NCI-H2196 treated with DMSO at 0.1 percent for 48 hours (cell line): ENCODE measurements around the gene FAM184B.
"Not testable (repeated sequence)": the region's sequence is repeated elsewhere in the genome, so short reads cannot be mapped to it uniquely, and the experiment has no call there.

Experiments
- DNase-seq: peaks from one replicate; lab custom pipeline; 2025; ENCODE audit not compliant: unreplicated experiment; lab: John Stamatoyannopoulos, UW

Gene FAM184B

GRCh38 chr4:17688011-17688441, 93.4 kb downstream of the FAM184B start:
- DNase-seq = no peak

DNA sequence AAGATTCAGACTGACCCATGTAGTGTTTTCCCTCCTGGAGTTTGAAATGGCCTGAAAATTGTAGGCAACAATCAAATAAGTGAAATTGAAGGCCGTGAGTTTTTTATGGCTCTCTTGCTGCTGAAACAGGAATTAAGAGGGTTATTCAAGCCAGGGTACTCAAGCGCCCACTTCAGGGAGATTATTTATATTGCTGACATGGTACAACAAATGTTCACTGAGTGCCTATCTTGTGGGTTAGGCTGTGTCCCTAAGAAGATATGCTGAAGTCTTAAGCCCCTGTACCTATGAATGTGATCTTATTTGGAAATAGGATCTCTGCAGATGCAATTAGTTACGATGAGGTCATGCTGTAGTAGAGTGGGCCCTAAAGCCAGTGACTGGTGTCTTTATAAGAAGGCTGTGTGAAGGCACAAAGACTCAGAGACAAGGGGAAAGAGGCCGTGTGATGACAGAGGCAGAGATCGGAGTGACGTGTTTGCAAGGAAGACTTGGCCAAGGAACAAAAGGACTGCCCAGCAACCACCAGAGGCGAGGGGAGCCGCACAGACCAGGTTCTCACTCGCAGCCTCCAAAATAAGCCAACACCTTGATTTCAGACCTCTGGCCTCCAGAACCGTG, 94.1 kb downstream of the FAM184B start:
- no peak for DNase-seq

- DNase-seq = not testable (repeated sequence)
Measured at GRCh38 chr4:17684648-17685047, 96.8 kb downstream of the FAM184B start.

DNA sequence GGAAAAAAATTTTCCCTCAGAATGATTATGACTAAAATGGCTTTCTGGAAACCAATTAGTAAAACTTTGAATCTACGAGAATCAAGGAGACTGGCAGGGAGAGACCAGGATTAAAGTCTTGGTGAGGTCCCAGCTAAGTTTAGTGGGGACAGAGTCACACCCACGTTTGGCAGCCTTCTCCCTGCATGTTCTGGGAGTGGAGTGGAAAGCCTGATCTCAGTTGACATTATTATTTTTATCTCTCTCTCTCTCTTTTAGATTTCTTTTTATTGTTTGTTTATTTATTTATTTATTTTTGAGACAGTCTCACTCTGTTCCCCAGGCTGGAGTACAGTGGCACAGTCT, 99.2 kb downstream of the FAM184B start:
- DNase-seq = no peak

- no peak for DNase-seq
Measured at GRCh38 chr4:17681281-17682221, 99.9 kb downstream of the FAM184B start.

- DNase-seq = no peak
Measured at GRCh38 chr4:17680559-17681280, 100.7 kb downstream of the FAM184B start.

DNA sequence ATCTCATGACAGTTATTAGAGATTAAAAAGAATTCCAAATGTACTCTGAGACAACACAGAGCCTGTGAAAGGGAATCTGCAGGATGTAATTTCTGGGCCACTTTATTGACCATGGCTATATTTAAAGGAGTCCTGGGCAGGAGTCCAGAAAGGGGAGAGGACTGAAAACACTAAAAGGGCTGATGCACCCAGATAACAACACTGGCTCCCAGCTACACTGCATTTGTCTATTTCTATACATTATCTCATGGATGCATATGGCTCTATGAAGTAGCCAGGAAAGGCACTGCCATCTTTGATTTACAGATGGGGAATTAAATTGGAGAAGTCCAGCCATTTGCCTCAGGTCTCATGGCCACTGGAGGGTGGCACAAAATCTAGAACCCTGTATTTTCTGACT, 111.0 kb downstream of the FAM184B start:
- no peak for DNase-seq

DNA sequence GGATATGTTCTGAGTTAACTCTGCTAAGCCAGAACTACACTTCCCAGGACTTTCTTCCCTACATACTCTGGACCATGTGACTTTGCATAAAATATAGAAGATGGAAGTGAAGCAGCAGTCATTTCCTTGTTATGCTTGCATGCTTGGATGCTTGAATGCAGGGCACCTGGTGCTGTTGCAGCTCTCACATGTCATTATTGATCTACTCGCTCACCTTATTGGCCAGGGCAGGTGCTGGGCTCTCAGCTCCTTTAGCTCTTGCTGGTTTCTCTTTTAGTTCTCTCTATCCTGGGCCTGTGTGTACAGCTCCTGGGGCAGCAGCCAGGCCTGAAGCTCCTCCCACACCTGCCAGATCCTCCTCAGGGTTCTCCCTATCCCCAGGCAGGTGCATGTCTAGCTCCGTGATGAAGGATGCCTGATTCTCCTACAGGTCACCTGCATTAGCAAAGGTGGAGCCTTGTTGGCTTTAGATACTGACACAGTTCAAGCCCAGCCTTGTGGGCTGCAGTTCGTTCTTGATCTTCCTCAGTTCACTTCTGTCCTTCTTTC, 113.7 kb downstream of the FAM184B start:
- DNase-seq = peak; percentile 64

- no peak for DNase-seq
Measured at GRCh38 chr4:17667253-17667652, 114.2 kb downstream of the FAM184B start.

DNA sequence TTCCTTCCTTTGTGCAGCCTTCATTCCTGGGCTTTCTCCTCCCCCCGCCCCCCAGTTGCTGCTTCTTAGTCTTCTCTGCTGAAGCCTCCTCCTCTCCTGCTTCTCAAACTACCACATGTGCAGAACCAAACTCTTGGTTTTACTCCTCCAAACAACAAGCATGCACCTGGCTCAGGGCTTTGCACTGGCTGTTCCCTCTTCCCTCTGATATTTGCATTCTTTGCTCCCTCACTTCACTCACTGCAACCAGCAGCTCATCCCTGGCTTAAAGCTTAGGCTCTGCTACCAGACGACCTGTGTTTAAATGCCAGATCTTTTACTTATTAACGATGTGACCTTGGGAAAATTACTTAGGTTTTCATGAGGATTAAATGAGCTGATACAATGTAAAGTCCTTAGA, 115.6 kb downstream of the FAM184B start:
- no peak for DNase-seq

DNA sequence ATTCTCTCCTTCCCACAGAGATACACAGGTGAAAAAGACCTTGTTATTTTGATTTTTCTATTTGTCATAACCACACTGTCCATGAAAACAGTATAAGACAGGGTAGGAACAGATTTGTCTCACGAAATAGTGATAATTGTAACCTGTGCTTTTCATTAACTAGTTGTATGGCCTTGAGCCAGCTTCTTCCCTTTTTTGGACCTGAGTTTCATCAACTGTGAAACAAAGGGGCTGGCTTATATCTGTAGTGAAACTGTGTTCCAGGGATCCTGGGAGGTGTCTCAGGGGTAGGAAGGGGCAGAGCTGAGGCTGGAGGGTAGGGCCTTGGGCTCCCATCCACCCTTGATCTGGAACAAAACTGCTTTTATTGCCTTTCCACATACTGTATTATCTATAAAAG, 116.1 kb downstream of the FAM184B start:
- no peak for DNase-seq

DNA sequence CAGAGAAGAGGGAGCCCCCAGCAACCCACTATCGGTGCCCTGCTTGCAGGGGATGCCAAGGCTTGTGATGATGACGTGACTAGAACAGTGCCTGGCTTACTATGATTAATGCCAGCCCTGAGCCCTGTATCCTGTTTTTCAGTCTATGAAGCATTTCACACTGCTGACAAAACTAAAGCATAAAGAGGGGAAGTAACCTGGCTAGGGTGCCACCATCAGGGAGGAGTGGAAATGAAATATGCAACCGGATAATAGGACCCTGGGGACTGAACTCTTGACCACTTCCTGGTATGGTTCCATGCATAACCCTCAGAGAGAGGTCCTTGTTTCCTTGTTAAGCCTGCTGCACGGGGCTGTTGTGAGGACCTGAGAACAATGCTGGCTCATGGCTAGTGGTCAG, 116.7 kb downstream of the FAM184B start:
- no peak for DNase-seq

- DNase-seq = no peak
Measured at GRCh38 chr4:17662694-17663093, 118.7 kb downstream of the FAM184B start.

- DNase-seq = not testable (repeated sequence)
Measured at GRCh38 chr4:17659196-17659595, 122.2 kb downstream of the FAM184B start.

DNA sequence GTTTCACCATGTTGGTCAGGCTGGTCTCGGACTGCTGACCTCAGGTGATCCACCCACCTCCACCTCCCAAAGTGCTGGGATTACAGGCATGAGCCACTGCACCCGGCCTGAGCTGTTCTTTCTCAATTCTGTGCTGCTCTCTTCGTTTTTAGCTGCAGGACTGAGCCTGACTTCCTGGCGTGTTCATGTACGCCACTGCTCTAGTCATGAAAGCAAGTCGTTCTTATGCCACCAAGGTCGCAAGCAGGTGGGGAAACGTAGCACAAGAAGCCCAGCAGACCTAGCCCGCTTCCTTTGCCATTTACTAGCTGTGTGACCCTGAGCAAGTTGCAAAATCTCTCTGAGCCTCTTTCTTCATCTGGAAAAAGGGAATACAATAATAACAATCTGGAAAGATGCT, 123.6 kb downstream of the FAM184B start:
- no peak for DNase-seq

- DNase-seq = no peak
Measured at GRCh38 chr4:17657090-17657489, 124.3 kb downstream of the FAM184B start.

DNA sequence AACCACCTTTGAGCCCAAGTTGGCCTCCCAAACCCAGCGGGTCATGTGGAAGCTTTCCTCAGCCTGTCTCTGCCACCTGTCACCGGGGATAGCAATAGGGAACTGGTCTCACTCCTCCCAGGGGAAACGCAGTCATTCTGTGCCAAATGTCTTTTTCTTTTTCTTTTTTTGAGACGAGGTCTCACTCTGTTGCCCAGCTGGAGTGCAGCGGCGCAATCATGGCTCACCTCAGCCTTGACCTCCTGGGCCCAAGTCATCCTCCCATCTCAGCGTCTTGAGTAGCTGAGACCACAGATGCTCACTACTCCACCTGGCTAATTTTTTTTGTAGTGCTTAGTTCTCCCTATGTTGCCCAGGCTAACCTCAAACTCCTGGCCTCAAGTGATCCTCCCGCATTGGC, 126.7 kb downstream of the FAM184B start:
- no peak for DNase-seq

DNA sequence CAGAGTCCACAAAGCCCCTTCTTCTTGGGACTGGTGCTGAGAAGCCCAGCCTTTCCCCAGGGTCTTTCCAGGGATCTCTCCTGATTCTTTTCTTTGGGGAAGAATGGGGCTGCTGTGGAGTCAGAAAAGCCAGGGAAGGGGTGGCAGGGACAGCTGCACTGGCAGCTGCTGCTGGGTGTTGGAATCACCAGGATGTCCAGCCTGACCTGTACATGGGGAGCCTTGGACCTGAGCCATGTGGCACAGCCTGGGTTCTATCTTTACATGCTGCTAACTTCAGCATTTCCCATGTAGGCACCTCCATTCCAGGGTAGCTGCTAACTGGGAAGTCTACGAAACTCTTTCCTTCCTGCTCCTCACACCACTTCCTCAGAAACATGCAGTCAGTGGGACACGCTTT, 131.0 kb downstream of the FAM184B start:
- no peak for DNase-seq

GRCh38 chr4:17647927-17648326, 133.5 kb downstream of the FAM184B start:
- DNase-seq = no peak

GRCh38 chr4:17647176-17647806, 134.1 kb downstream of the FAM184B start:
- no peak for DNase-seq

- DNase-seq = no peak
Measured at GRCh38 chr4:17646693-17647092, 134.7 kb downstream of the FAM184B start.
